ENCODE measurements around the gene ITGAV. TPM values are rescaled to one million over a fixed set of nuclear protein-coding genes. Genes with fewer than 3 reads are reported as not detected.
A peak's percentile ranks its signal among the peaks of the same experiment; 100 is the strongest.

ITGAV gene
- total RNA-seq, 1 donor = 174 TPM

DNA sequence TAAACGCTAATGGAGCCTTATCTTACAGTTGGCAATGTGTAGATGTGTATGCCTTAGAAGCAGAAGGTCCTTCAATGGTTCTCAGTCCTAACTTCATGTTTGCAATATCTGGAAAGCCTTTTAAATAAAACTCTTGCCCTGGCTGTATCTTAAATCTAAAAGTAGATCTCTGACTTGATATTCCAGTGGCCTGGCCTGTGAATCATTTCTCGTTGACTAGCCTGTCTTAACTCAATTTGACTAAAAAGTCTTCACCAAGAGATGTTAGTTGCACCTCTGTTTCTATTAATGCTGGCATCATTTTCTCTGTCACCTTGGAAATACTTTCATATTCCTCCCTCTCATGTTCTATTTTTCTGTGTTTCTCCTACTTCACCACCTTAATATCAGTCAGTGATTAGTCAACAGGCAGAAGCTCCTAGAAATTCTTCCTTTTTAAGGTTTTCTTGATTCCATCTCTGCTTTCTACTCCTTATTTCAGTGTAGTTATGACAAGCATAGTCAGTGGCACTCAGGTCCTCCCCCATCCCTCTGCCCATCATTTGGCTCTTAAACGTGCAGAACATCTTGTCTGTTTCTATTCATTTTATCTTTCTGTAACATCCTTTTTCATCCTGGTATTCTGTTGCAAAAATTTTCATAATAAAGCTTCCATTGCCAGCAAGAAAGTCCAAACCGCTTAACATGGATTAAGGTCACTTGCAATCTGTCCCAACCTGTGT, 4.3 kb downstream of the ITGAV start:
- H3K4me3 ChIP-seq (ENCODE audit: low read depth, low read length) = no peak overlapping the region
- TF ChIP-seq, protein P1, sequence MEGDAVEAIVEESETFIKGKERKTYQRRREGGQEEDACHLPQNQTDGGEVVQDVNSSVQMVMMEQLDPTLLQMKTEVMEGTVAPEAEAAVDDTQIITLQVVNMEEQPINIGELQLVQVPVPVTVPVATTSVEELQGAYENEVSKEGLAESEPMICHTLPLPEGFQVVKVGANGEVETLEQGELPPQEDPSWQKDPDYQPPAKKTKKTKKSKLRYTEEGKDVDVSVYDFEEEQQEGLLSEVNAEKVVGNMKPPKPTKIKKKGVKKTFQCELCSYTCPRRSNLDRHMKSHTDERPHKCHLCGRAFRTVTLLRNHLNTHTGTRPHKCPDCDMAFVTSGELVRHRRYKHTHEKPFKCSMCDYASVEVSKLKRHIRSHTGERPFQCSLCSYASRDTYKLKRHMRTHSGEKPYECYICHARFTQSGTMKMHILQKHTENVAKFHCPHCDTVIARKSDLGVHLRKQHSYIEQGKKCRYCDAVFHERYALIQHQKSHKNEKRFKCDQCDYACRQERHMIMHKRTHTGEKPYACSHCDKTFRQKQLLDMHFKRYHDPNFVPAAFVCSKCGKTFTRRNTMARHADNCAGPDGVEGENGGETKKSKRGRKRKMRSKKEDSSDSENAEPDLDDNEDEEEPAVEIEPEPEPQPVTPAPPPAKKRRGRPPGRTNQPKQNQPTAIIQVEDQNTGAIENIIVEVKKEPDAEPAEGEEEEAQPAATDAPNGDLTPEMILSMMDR (IDR thresholded peaks at IDR 0.05; ENCODE audit: insufficient read depth, low read length) = no peak
- DNase-seq (ENCODE audit: low read depth) = no peak

DNA sequence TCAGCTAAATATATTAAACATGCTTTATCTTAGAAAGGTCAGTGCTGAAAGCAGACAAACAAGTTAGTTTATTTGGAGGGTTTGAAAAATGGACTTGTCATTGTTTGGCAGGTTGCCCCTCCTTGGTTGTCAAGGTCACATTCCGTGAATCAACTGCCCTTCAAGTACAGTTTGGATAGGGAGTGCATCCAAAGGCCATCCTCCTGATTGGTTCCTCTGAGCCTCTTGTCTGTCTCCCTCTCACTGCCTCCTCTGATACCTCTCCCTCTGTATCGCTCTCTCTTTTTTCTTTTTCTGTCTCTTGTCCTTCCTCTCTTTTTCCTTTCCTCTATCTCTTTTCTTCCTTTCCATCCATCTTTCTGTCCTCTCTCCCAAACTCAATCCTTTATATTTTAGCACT, 5.4 kb downstream of the ITGAV start:
- H3K4me3 ChIP-seq (ENCODE audit: low read depth, low read length) = no peak overlapping the region
- TF ChIP-seq, protein P1 (IDR thresholded peaks at IDR 0.05; ENCODE audit: insufficient read depth, low read length) = no peak
- DNase-seq (ENCODE audit: low read depth) = peak; percentile 66

DNA sequence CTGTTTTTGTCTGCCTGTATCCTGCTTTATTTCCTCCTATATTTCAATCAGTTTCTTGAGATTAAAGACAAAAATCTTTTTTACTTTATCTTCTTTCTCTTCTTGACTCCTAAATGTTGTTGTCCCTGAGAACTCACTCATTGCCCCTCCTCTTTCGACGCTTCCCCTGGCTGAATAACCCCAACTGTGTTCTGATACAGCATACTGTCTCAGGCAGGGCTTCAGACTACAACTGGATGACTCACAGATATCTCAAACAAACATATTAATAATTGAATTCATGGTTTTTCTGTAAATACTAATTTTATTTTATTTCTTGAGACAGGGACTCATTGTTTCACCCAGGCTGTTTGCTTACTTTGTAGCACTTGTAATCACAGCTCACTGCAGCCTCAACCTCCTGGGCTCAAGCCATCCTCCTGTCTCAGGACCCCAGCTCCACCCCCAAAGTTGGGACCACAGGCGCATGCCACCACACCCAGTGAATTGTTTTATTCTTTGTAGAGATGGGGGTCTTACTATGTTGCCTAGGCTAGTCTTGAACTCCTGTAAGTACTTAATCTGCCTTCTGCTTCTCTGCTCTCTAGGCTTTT, 9.4 kb downstream of the ITGAV start:
- DNase-seq (ENCODE audit: low read depth) = peak; percentile 26
- H3K4me3 ChIP-seq (ENCODE audit: low read depth, low read length) = no peak overlapping the region
- TF ChIP-seq, protein P1 (IDR thresholded peaks at IDR 0.05; ENCODE audit: insufficient read depth, low read length) = no peak

DNA sequence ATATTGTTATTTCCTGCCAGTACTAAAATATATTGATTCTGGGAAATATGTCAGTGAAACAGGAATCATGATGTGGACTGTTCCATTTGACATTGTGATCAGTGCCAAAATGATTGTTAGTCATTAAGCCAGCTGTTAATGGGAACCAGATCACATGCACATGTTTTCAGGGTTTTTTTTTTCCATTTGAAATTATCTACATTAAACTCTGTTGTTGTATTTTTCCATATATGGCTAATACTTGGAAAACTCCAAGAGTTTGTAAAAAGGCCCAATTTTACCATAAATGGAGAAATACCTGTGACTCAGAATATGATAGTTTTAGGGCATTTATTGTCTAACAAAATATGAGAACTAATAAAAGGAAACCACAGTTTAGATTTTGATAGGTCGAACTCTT, 13.4 kb downstream of the ITGAV start:
- peak; percentile 22 for DNase-seq (ENCODE audit: low read depth)
- H3K4me3 ChIP-seq (ENCODE audit: low read depth, low read length) = no peak overlapping the region
- TF ChIP-seq, protein P1 (IDR thresholded peaks at IDR 0.05; ENCODE audit: insufficient read depth, low read length) = no peak

DNA sequence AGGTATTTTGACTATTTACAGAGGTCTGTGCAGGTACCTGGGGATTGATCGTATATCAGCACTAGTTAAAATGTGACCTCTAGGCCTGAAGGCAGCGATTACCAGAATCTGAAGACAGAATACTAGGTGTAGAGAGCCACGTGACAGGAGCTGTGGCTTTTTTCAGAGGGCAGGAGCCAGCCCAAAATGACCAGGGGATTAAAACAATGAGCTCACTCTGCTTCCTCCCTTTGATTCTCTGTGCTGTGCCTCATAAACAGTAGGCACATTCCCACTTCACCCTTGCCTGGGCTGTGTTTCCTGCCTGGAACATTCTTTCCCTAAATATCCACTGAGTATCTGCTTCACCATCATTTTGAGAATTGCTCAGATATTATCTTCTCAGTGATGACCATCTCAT, 15.2 kb downstream of the ITGAV start:
- peak; percentile 9 for DNase-seq (ENCODE audit: low read depth)
- TF ChIP-seq, protein P1 (IDR thresholded peaks at IDR 0.05; ENCODE audit: insufficient read depth, low read length) = no peak

DNA sequence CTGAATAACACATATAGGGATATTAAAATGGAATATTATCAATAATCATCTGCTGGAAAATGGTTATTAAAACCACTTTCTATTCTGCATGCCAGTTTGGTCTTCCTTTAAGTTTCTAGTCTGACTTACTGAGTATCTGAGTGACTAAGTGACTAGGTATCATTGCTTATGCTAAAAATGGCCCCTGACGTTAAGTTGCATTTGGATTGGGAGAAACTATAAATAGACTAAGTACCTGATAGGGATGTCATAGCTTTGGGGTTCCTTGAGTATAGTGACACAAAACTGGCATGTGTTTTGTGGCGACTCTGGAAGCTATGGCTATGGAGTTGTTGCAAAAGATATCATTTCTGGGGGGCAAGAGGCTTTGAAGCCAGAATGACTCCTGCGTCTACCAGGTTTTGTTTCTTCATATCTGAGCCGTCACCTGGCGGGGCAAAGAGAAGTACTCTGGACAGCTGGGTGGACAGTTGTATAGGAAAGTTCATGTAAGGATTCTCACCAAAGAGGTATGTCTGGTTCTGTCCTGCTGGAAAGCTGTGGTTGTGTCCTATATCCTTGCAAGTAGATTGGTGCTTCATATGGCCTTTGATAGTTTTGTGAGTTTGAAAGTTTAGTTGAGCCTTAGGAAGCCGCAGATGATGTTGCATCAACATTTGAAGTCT, 17.9 kb downstream of the ITGAV start:
- DNase-seq (ENCODE audit: low read depth) = no peak
- TF ChIP-seq, protein P1 (IDR thresholded peaks at IDR 0.05; ENCODE audit: insufficient read depth, low read length) = no peak

More for the DNA sequence above, 15.2 kb downstream of the ITGAV start:
- H3K4me3 ChIP-seq (ENCODE audit: low read depth, low read length) = no peak overlapping the region

More for the DNA sequence above, 17.9 kb downstream of the ITGAV start:
- H3K4me3 ChIP-seq (ENCODE audit: low read depth, low read length) = no peak overlapping the region
